Subcutaneous abdominal adipose tissue (tissue), 5 donors: Measurements from ENCODE around the gene AEBP2.

Experiments
- H3K27ac ChIP-seq: one replicate; pipeline ENCODE4 v1.7.0; 2013; ENCODE audit warnings: low read depth, mild to moderate bottlenecking, inconsistent platforms, low read length, moderate library complexity
- H3K27me3 ChIP-seq, 5 donors: one replicate each; pipeline ENCODE4 v1.7.0; 2013; ENCODE audit warnings: low read length in 5 of 5, inconsistent platforms in 1 of 5; ENCODE audit not compliant: control insufficient read depth in 5 of 5, insufficient read depth in 4 of 5
- H3K36me3 ChIP-seq, 5 donors: one replicate each; pipeline ENCODE4 v1.7.0; 2013; ENCODE audit warnings: low read length in 5 of 5; ENCODE audit not compliant: control insufficient read depth in 5 of 5, insufficient read depth in 5 of 5
- H3K4me1 ChIP-seq, 5 donors: one replicate each; pipeline ENCODE4 v1.7.0; 2013; ENCODE audit warnings: low read length in 5 of 5, mild to moderate bottlenecking in 3 of 5, moderate library complexity in 1 of 5; ENCODE audit not compliant: control insufficient read depth in 5 of 5, insufficient read depth in 5 of 5
- H3K4me3 ChIP-seq, 5 donors: one replicate each; pipeline ENCODE4 v1.7.0; 2013; ENCODE audit warnings: low read length in 5 of 5, low read depth in 1 of 5
- H3K9ac ChIP-seq, 5 donors: one replicate each; pipeline ENCODE4 v1.7.0; 2013; ENCODE audit warnings: low read length in 5 of 5, mild to moderate bottlenecking in 4 of 5, moderate library complexity in 3 of 5
- H3K9me3 ChIP-seq, 5 donors: one replicate each; pipeline ENCODE4 v1.7.0; 2013; ENCODE audit warnings: low read length in 5 of 5; ENCODE audit not compliant: control insufficient read depth in 5 of 5
- donor health status: healthy.
- donor health status: healthy.
- donor health status: healthy.
- donor health status: healthy.
- donor health status: healthy.

The AEBP2 gene

GRCh38 chr12:19490908-19491307 is 51.6 kb downstream of the AEBP2 start:
- Histone ChIP-seq H3K27me3 (no peaks in the 10 kb centered on the region), H3K4me1 (peaks cover 0 to 2% (median 0%) of the 10 kb centered on the region in 5 donors), H3K27ac (no peak overlapping the region), H3K36me3 (peaks cover 0 to 17% (median 8%) of the 10 kb centered on the region in 5 donors), H3K4me3 (no peak overlapping the region), H3K9ac (no peak overlapping the region), H3K9me3 (no peaks in the 10 kb centered on the region)

GRCh38 chr12:19491863-19492262 is 52.6 kb downstream of the AEBP2 start:
- Histone ChIP-seq H3K9ac (no peak overlapping the region), H3K27ac (no peak overlapping the region), H3K27me3 (no peaks in the 10 kb centered on the region), H3K4me1 (peaks cover 0 to 2% (median 0%) of the 10 kb centered on the region in 5 donors), H3K9me3 (no peaks in the 10 kb centered on the region), H3K4me3 (no peak overlapping the region), H3K36me3 (peaks cover 0 to 20% (median 10%) of the 10 kb centered on the region in 5 donors)

- no peaks in the 10 kb centered on the region for H3K27me3 ChIP-seq
- H3K36me3 ChIP-seq = peaks cover 3 to 27% (median 14%) of the 10 kb centered on the region in 5 donors
- H3K9ac ChIP-seq = no peak overlapping the region
- H3K9me3 ChIP-seq = no peaks in the 10 kb centered on the region
- no peaks in the 10 kb centered on the region for H3K4me1 ChIP-seq
- H3K27ac ChIP-seq = no peak overlapping the region
- no peak overlapping the region for H3K4me3 ChIP-seq
Measured at GRCh38 chr12:19496219-19496878, 57.1 kb downstream of the AEBP2 start.

GRCh38 chr12:19498099-19498498 is 58.8 kb downstream of the AEBP2 start:
- Histone ChIP-seq H3K36me3 (peaks cover 3 to 27% (median 14%) of the 10 kb centered on the region in 5 donors), H3K4me1 (no peaks in the 10 kb centered on the region), H3K4me3 (no peak overlapping the region), H3K27ac (no peak overlapping the region), H3K27me3 (no peaks in the 10 kb centered on the region), H3K9ac (no peak overlapping the region), H3K9me3 (no peaks in the 10 kb centered on the region)

GRCh38 chr12:19499030-19499429 is 59.7 kb downstream of the AEBP2 start:
- peaks cover 3 to 25% (median 17%) of the 10 kb centered on the region in 5 donors for H3K36me3 ChIP-seq
- H3K4me3 ChIP-seq = no peak overlapping the region
- H3K9me3 ChIP-seq = no peaks in the 10 kb centered on the region
- no peaks in the 10 kb centered on the region for H3K4me1 ChIP-seq
- H3K27ac ChIP-seq = no peak overlapping the region
- H3K27me3 ChIP-seq = no peaks in the 10 kb centered on the region
- H3K9ac ChIP-seq = no peak overlapping the region

- H3K27ac ChIP-seq = no peak overlapping the region
- no peaks in the 10 kb centered on the region for H3K9me3 ChIP-seq
- no peak overlapping the region for H3K4me3 ChIP-seq
- no peaks in the 10 kb centered on the region for H3K27me3 ChIP-seq
- H3K36me3 ChIP-seq = peaks cover 0 to 3% (median 2%) of the 10 kb centered on the region in 5 donors
- peak overlapping the region in 1 of 5 donors; percentile 35 for H3K9ac ChIP-seq
- peaks cover 0 to 10% (median 0%) of the 10 kb centered on the region in 5 donors for H3K4me1 ChIP-seq
Measured at GRCh38 chr12:19506497-19506896, 67.2 kb downstream of the AEBP2 start.

GRCh38 chr12:19507823-19508222 is 68.5 kb downstream of the AEBP2 start:
- H3K4me1 ChIP-seq = peaks cover 0 to 10% (median 0%) of the 10 kb centered on the region in 5 donors
- H3K27me3 ChIP-seq = no peaks in the 10 kb centered on the region
- H3K4me3 ChIP-seq = no peak overlapping the region
- H3K9ac ChIP-seq = no peak overlapping the region
- peaks cover 0 to 5% (median 2%) of the 10 kb centered on the region in 5 donors for H3K36me3 ChIP-seq
- no peak overlapping the region for H3K27ac ChIP-seq
- no peaks in the 10 kb centered on the region for H3K9me3 ChIP-seq

GRCh38 chr12:19510461-19510860 is 71.2 kb downstream of the AEBP2 start:
- Histone ChIP-seq H3K36me3 (peaks cover 0 to 11% (median 4%) of the 10 kb centered on the region in 5 donors), H3K9ac (no peak overlapping the region), H3K4me1 (peaks cover 0 to 10% (median 0%) of the 10 kb centered on the region in 5 donors), H3K4me3 (no peak overlapping the region), H3K27ac (no peak overlapping the region), H3K9me3 (no peaks in the 10 kb centered on the region), H3K27me3 (no peaks in the 10 kb centered on the region)

- Histone ChIP-seq H3K27ac (no peak overlapping the region), H3K4me3 (no peak overlapping the region), H3K27me3 (no peaks in the 10 kb centered on the region), H3K36me3 (peaks cover 0 to 15% (median 7%) of the 10 kb centered on the region in 5 donors), H3K4me1 (no peaks in the 10 kb centered on the region), H3K9me3 (no peaks in the 10 kb centered on the region), H3K9ac (no peak overlapping the region)
Measured at GRCh38 chr12:19515179-19515578, 75.9 kb downstream of the AEBP2 start.

GRCh38 chr12:19517583-19517982 is 78.3 kb downstream of the AEBP2 start:
- Histone ChIP-seq H3K27me3 (no peaks in the 10 kb centered on the region), H3K9me3 (no peaks in the 10 kb centered on the region), H3K9ac (no peak overlapping the region), H3K4me3 (no peak overlapping the region), H3K4me1 (no peaks in the 10 kb centered on the region), H3K36me3 (peaks cover under 1 to 17% (median 7%) of the 10 kb centered on the region in 5 donors), H3K27ac (no peak overlapping the region)
